ENCODE results near the gene CELA2A.

CELA2A gene

DNA sequence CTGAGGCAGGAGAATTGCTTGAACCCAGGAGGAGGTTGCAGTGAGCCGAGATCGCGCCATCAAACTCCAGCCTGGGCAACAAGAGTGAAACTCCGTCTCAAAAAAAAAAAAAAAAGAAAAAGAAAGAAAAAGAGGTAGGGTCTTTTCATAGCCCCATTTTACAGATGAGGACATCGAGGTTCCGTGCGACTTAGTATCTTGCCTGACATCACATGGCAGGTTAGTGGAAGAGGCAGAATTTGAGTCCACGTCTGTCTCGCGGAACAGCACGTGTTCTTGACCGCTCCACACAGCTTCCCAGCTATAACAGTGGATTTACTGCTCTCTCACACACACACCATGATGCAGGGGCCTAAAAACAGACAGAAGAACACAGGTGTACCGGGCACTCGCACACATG, 17.2 kb upstream of the CELA2A start:
- TF ChIP-seq, protein P1, sequence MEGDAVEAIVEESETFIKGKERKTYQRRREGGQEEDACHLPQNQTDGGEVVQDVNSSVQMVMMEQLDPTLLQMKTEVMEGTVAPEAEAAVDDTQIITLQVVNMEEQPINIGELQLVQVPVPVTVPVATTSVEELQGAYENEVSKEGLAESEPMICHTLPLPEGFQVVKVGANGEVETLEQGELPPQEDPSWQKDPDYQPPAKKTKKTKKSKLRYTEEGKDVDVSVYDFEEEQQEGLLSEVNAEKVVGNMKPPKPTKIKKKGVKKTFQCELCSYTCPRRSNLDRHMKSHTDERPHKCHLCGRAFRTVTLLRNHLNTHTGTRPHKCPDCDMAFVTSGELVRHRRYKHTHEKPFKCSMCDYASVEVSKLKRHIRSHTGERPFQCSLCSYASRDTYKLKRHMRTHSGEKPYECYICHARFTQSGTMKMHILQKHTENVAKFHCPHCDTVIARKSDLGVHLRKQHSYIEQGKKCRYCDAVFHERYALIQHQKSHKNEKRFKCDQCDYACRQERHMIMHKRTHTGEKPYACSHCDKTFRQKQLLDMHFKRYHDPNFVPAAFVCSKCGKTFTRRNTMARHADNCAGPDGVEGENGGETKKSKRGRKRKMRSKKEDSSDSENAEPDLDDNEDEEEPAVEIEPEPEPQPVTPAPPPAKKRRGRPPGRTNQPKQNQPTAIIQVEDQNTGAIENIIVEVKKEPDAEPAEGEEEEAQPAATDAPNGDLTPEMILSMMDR (IDR thresholded peaks at IDR 0.05) = no peak
- TF ChIP-seq ZFX (IDR thresholded peaks at IDR 0.05; ENCODE audit: borderline replicate concordance) = no peak
- H3K27ac ChIP-seq = no peak overlapping the region

DNA sequence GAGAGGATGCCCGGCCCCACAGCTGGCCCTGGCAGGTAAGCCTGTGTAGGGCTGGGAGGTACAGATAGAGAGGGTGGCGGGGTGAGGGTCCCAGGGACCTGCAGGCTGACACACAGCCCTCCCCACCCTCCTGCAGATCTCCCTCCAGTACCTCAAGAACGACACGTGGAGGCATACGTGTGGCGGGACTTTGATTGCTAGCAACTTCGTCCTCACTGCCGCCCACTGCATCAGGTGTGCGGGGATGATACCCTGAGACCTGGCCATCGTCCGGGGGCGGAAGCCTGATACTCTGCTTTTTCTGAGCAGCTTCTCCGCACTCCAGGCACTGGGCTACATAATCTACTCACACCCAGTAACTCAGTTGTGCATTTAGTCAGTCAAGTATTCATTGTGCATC, 16.2 kb upstream of the CELA2A start:
- H3K27ac ChIP-seq = no peak overlapping the region
- no peak for TF ChIP-seq ZFX (IDR thresholded peaks at IDR 0.05; ENCODE audit: borderline replicate concordance)
- TF ChIP-seq, protein P1 (IDR thresholded peaks at IDR 0.05) = no peak

DNA sequence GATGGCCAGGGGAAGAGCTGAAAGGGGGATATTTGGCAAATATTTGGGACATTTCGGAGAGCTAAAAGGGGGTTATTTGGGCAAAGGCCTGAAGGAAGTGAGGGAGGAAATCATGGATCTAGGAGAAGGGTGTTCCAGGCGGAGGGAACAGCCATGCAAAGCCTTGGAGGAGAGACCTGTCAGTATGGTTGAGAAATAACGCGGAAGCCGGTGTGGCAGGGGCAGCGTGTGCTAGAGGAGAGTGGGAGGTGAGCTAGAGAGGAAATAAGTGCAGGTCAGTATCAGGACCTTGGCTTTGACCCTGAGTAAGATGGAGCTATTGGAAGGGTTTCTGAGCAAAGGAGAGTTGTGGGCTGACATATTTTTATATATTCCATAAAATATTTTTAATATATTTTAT, 15.3 kb upstream of the CELA2A start:
- no peak for TF ChIP-seq ZFX (IDR thresholded peaks at IDR 0.05; ENCODE audit: borderline replicate concordance)
- TF ChIP-seq, protein P1 (IDR thresholded peaks at IDR 0.05) = no peak
- no peak overlapping the region for H3K27ac ChIP-seq

DNA sequence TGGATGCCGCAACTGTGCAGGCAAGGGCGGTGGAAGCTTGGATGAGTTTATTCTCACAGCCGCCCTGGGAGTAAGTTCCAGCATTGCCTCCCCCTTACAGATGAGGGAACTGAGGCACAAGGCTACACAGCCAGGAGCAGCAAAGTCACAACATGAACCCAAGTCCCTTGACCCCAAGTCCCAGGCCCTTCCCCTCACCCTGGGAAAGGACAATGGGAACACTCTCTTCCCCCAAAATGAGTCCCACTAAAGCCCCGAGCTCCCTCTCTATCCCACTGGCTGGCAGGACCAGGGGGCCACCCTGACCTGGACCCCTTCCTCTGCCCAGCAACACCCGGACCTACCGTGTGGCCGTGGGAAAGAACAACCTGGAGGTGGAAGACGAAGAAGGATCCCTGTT, 14.4 kb upstream of the CELA2A start:
- H3K27ac ChIP-seq = no peak overlapping the region
- TF ChIP-seq, protein P1 (IDR thresholded peaks at IDR 0.05) = no peak
- TF ChIP-seq ZFX (IDR thresholded peaks at IDR 0.05; ENCODE audit: borderline replicate concordance) = no peak

DNA sequence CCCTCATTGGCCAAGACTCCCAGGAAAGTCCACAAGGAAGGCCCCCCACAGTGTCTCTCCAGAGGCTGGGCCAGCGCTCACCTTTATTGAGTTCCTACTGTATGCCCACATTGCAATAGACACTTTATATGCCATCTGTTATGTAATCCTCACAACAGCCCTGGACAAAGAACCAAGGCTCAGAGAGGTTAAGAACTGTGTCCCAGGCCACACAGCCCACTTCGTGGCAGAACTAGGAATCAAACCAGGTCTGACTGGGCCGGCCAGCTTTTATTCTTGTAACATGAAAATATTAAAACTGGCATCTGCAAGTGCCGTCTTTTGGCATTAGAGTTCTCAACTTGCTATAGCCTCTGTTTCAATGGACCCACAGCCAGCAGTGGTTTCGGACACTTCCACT, 13.8 kb upstream of the CELA2A start:
- H3K27ac ChIP-seq = no peak overlapping the region
- TF ChIP-seq, protein P1 (IDR thresholded peaks at IDR 0.05) = no peak
- TF ChIP-seq ZFX (IDR thresholded peaks at IDR 0.05; ENCODE audit: borderline replicate concordance) = no peak

DNA sequence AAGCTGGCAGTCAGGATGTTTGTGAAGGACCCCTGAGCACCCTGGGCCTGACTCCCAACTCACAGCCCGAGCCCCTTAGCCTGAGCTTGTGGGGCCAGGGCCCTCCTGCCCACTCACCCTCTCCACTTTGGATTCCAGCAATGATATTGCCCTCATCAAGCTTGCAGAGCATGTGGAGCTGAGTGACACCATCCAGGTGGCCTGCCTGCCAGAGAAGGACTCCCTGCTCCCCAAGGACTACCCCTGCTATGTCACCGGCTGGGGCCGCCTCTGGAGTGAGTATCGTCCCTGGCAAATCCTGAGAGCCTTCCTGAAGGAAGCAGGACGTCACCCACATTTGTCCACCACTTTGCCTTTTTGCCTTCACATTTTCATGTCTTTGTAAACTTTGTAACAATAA, 13.3 kb upstream of the CELA2A start:
- TF ChIP-seq, protein P1 (IDR thresholded peaks at IDR 0.05) = no peak
- TF ChIP-seq ZFX (IDR thresholded peaks at IDR 0.05; ENCODE audit: borderline replicate concordance) = no peak
- H3K27ac ChIP-seq = no peak overlapping the region

DNA sequence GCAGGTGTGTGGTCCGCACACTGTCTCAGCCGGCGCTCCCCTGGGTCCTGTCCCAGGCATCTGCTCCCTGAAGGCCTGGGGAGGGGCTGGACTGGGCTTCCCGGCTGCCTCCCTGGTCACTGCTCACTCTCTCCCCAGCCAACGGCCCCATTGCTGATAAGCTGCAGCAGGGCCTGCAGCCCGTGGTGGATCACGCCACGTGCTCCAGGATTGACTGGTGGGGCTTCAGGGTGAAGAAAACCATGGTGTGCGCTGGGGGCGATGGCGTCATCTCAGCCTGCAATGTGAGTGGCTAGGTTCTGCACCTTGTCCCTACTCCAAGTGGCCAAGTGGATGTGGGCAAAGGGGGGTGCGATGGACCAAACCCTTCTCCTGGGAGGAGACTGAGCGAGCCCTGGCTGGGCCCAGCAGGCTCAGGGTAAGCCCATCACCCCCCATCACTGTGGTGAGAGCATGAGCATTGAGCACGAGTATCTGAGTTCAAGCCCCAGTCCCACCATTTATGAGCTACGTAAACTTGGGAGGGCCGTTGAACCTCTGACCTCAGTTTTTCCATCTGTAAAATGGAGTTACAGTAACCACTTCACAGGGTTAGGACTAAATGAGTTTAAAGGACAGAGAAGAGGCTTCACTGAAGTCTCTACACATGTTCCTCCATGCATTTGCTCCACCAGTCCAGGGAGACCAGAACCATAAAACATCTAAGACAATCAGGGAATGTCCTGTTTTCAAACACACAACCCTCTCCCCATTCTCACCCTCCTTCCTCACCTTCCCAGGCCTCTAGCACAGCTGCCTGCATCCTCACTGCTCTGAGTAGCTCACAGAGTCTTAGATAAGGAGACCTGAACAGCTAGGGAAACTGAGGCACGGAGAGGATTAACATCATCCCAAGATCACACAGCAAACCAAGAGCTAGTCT, 11.8 kb upstream of the CELA2A start:
- H3K27ac ChIP-seq = no peak overlapping the region
- no peak for TF ChIP-seq ZFX (IDR thresholded peaks at IDR 0.05; ENCODE audit: borderline replicate concordance)
- TF ChIP-seq, protein P1 (IDR thresholded peaks at IDR 0.05) = no peak

Measured in 22Rv1 (cell line).